Fibroblast of villous mesenchyme (primary cell): ENCODE data around the gene SIX2. TPM values are rescaled to one million over a fixed set of nuclear protein-coding genes. Genes with fewer than 3 reads are reported as not detected.
A peak's percentile ranks its signal among the peaks of the same experiment; 100 is the strongest.

Experiments used
- DNase-seq: peaks from one replicate; pipeline ENCODE4 v3.0.0-alpha.2; 2010; ENCODE audit warnings: low read depth
- H3K4me3 ChIP-seq: 2 replicates; pipeline ENCODE4 v1.5.1; 2011; ENCODE audit warnings: low read depth, mild to moderate bottlenecking, low read length
- CTCF ChIP-seq: IDR thresholded peaks from 2 replicates; pipeline ENCODE4 v1.5.1; 2012; ENCODE audit warnings: low read depth, mild to moderate bottlenecking, low read length; ENCODE audit not compliant: insufficient read depth
- total RNA-seq: library from RNA; depleted of rRNA; stranded (reverse); fragments of >200 nt; gene quantifications from 2 replicates; pipeline ENCODE4 v1.2.3, GENCODE V29; 2012

Gene SIX2
- total RNA-seq, 1 donor: under 0.01 TPM

- no peak for TF ChIP-seq CTCF
- H3K4me3 ChIP-seq: no peak overlapping the region
- DNase-seq: peak; percentile 29
Measured at GRCh38 chr2:44957656-44958327, 51.5 kb downstream of the SIX2 start.

- TF ChIP-seq CTCF: no peak
- H3K4me3 ChIP-seq: no peak overlapping the region
- peak; percentile 28 for DNase-seq
Measured at GRCh38 chr2:44956843-44957242, 52.4 kb downstream of the SIX2 start.

GRCh38 chr2:44955593-44956392, 53.5 kb downstream of the SIX2 start:
- DNase-seq: peak; percentile 66
- H3K4me3 ChIP-seq: no peak overlapping the region
- peak; percentile 85 for TF ChIP-seq CTCF

Other genes starting within 250 kb of the SIX2 start
- not detected in 2 replicates for gene SIX3, start 67.8 kb downstream of the SIX2 start, total RNA-seq